Hepatic stellate cell (primary cell): ENCODE measurements around the gene SLC13A1.
"Not testable (repeated sequence)": the region's sequence is repeated elsewhere in the genome, so short reads cannot be mapped to it uniquely, and the experiment has no call there.

Experiments
- DNase-seq: peaks from one replicate; pipeline ENCODE4 v3.0.0; 2011; ENCODE audit warnings: low spot score

The SLC13A1 gene

DNA sequence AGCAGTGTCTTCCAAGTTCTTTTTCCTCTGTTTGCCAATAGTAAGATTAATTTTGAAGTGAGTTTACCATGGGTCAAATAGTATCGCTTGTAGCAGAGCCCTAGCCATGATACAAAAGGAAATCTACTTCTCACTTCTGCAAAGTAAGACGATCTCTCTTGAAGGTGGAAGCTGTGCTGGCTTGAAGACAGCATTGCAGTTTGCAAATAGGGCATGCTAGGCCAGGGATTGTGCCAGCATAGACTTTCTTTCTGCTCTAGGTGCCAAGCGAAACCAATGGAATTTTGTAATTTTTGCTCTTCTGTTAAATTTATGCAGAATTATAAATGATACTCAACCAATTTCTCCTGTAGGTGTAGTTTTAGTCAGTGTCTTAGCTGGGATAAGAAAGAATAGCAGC is 74.5 kb downstream of the SLC13A1 start:
- DNase-seq = no peak

DNA sequence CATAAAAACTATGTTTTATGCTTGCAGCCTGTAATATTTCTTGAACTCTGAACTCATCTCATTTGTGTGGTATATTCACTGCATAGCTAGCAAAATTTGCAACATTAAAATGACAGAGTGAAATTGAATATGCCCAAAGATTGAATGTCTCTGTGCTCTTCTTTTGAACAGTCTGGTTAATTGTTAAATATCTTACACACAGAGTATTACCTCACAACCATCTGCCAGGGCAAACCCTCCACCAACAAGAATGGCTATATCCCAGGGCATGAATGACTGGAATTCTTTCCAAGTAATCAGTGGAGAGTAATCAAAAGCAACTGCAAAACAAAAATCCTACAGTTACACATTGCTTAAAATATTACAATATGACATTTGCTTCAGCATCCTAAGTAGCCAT is 76.9 kb downstream of the SLC13A1 start:
- no peak for DNase-seq

DNA sequence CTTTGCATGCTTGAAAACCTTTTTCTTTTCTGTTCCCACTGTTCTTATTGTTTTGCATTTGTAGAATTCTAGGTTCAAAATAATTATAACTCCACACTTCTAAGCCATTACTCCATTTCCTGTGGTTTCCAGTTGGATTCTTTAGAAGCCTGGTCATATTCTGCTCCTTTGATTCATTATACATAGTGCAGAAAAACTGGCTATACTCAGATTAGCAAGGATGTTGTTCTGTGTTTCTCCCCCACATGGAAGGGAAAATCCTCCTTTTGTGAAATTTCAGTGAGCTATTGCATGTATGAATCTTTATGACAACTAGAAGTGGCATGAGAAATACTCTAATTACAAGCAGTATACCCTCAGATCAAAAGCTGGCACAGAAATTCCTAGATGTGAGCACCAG is 79.5 kb downstream of the SLC13A1 start:
- no peak for DNase-seq

DNA sequence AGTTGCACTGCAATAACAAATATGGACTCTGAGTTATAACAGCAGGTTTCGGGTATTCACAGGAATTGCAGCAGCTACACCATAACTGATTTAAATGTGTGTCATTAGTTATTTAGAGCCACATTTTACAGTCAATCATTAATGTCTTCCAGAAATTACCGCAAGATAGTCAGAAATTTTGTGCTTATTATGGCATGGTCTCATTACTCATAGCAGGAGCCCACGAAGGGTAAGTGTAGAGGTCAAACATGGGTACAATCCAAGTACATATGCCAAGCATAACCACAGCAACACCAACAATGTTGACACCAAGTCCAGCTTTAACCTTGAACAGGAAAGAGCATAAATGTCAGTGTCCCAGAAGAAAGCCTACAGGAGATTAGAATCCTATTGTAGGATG is 84.4 kb downstream of the SLC13A1 start:
- DNase-seq = no peak

DNA sequence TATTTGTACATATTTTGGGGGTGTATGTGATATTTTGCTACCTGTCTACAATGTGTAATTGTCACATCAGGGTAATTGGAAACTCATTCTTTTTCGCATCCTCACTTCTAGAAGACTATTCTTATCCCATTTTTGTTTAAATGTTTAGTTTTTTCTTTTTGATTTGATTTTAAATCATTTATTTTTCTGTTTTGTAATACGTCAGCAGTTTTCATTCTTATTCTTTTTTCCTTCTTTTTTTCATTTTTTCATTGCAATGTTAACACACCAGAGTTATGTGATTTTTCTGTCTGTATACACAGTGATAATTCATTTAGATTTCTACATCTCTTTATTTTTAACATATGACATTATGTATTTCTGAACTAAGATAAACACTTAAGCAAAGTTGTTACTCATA is 85.5 kb downstream of the SLC13A1 start:
- no peak for DNase-seq

DNA sequence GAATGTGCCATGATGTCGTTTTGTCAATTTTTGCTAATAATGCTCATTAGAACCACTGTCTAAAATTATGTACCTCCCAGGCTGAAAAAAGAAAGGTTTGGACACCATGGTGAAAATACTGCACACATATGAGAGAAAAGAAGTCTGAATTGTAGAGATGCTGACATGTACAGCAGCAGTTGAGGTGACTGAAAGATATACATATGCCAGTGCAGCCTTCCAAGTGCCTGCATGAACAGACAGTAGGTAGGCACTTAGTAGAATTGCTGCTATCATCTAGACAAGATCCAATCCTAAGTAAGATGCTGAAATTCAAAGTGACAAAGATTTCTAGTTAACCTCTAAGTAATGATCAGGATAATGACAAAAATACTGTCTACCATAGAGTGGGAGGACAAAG is 86.9 kb downstream of the SLC13A1 start:
- DNase-seq = no peak

DNA sequence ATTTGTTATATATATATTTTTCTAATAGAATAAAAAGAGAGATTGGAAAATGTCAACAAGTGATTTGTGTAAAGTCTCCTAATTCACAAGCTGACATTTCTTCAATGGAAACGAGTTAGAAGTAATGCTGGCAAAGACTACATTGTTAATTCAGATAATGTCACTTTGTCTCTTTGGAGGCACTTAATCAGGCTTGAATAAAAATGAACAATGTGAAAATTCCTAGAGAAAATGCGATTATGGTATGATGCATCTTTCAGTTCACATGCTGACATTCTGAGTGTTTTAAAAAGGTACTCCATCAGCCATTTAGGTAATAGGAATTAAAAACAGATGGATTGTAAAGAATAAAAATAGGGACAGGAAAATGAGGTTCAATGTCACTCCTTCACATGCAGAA is 100.1 kb downstream of the SLC13A1 start:
- no peak for DNase-seq

DNA sequence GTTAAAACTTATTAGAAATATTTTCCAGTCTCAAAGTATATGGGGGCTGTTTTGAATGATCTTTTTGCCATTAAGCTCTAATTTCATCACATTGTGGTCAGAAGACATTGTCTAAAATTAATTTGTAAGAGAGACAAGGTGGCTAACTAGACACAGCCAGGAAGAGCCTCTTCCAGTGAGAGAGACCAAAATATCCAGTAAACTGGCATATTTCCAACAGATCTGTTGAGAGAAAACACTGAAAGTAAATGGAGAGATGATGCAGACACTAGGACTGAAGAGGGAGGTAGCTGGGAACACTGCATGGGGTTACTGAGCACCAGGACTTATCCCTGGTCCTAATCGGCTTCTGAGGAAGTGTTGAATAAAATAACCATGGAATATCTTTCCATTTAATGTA is 102.8 kb downstream of the SLC13A1 start:
- no peak for DNase-seq

DNA sequence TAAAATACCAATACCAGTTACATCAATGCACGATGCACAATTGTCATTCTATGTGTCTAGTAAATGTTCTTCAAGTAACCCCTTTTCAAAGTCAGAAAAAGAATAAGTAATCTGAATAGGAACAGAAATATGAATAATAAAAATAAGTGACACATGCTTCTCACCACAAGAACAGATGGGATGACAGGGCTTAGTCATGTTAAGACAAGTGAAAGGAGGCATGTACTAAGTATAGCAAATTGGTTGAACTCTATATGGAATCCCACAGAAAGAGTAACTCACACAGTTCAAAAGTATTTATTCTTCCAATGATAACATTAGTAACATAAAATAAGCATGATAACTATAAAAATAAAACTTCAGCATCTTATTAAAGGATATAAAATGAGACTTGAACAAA is 103.3 kb downstream of the SLC13A1 start:
- DNase-seq = no peak

DNA sequence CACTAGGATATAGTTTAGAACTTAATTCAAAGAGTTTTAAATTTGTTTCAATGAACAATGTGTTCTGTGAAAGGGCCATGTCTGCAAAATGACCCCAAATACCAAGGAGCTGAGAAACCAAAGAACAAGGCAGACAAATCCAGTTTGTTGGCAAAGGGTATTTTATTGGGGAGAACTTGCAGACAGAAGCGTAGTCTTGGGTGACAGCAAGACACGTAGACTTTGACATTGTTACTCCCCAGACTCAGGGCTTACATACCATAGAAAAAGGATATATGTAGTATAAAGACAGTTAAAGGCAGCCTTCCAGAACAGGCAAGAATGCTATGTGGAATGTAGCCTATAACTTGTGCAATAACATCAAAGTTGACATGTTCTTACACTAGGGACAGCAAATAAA is 109.3 kb downstream of the SLC13A1 start:
- no peak for DNase-seq

DNA sequence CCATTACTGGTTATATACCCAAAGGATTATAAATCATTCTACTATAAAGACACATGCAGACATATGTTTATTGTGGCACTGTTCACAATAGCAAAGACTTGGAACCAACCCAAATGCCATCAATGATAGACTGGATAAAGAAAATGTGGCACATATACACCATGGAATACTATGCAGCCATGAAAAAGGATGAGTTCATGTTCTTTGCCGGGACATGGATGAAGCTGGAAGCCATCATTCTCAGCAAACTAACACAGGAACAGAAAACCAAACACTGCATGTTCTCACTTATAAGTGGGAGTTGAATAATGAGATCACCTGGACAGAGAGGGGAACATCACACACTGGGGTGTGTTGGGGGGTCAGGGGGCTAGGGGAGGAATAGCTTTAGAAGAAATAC is 112.9 kb downstream of the SLC13A1 start:
- DNase-seq = not testable (repeated sequence)

DNA sequence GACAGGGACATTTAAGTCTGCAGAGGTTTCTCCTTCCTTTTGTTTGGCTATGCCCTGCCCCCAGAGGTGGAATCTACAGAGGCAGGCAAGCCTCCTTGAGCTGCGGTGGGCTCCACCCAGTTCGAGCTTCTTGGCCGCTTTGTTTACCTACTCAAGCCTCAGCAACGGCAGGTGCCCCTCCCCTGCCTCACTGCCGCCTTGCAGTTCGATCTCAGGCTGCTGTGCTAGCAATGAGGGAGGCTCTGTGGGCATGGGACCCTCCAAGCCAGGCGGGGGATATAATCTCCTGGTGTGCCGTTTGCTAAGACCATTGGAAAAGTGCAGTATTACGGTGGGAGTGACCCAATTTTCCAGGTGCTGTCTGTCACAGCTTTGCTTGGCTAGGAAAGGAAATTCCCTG is 114.9 kb downstream of the SLC13A1 start:
- DNase-seq = not testable (repeated sequence)

DNA sequence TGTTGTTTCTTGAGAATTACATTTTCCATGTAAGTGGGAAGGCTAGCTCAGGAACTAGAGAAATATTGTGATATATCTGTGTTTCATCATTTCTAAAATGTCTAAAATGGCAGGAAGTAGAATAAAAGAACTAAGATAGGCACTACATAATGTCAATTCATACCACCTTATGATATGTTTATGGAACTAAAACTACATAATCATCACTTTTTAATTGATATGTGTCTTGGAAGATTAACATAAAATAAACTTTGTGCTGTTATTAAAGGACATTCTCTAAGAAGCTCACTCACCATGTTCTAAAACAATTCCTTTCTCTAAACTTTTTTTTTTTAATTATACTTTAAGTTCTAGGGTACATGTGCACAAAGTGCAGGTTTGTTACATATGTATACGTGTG is 120.7 kb downstream of the SLC13A1 start:
- no peak for DNase-seq

DNA sequence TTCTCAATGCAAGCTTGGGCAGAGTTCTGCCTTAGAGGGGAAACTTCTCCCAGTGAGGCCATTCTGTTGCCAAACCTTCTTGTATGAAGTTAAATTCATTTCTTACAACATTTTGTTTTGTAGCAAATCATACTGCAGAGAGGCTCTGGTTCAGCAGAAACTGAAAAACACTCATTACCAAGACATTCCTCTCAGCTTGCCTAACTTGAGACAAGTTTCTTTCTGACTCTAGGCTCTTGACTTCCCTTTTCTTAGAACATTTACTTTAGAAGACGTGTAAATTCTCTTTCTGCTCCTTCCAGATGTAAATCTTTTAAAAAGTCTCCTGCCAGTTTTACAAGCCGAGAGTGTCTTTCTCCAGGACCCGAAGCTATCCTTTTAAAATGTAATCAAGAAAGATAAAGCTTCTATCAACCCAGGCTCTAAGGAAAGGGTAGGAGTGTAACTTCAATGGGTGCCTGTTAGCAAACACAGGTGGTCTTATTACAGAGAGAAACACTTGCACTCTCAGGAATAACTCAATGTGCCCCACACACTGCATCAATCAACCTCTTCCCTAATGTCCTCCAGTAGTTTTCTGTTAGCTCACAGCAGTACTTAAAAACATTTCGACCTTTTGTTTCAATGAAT is 123.8 kb downstream of the SLC13A1 start:
- DNase-seq = no peak

DNA sequence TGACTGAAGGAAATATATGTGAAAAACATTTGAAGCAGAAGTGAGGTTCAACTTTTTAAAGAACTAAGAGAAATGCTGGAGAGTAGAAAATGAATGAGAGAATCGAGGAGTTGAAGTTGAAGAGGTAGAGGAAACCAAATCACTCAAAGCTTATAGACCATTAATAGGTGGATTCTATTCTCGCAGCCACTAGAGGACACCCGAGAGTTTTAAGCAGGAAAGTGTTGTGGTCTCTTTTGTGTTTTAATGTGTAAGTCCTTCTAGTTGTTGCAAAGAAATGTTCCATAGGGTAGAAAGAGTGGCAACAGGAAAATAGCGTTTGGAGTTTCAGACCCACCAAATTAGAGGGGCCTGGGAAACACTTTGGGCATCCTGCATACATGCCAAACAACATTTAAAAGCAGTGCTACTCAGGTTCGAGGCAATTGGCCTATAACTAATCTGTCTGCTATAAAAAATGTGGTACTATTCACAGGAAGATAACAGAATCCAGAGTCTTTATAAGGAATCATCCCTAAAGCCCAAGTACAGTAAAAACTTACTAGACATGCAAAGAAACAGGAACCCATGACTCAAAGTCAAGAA is 129.0 kb downstream of the SLC13A1 start:
- DNase-seq = peak; percentile 2

DNA sequence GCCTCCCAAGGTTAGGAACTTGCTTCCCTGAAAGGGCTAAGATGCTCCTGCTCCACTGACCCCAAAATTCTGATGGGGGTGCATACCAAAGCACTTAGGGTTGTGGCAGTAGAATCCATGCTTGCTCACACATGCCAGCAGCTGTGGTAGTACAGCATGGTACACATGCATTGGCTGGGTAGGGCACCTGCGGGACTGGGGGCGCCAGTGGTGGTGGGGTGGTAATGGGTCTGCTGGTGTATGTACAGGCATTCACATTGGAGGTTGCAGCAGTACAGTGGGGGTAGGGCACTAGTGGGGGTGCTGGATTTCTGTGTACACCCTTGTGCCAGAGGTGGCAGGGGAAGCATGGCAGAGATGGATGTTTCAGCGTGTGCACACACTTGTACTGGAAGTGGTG is 132.0 kb downstream of the SLC13A1 start:
- DNase-seq = no peak
